Epithelial cell of esophagus (primary cell): Measurements from ENCODE around the gene SPRN.
"Not testable (repeated sequence)": the region's sequence is repeated elsewhere in the genome, so short reads cannot be mapped to it uniquely, and the experiment has no call there.

Source experiments
- DNase-seq: peaks from one replicate; pipeline ENCODE4 v3.0.0; 2010; ENCODE audit warnings: low read depth
- H3K4me3 ChIP-seq: 2 replicates; pipeline ENCODE4 v1.5.1; 2011; ENCODE audit warnings: mild to moderate bottlenecking, low read length, control low read depth
- TF ChIP-seq, protein P1 (sequence below): IDR thresholded peaks from 2 replicates; pipeline ENCODE4 v1.5.1; 2011; ENCODE audit warnings: low read depth, mild to moderate bottlenecking, low read length, control low read depth, inconsistent platforms; ENCODE audit not compliant: insufficient read depth; ENCODE audit errors: missing control alignments

The SPRN gene

GRCh38 chr10:133438711-133439273 lies 14.4 kb upstream of the SPRN start:
- no peak overlapping the region for H3K4me3 ChIP-seq
- TF ChIP-seq, protein P1, sequence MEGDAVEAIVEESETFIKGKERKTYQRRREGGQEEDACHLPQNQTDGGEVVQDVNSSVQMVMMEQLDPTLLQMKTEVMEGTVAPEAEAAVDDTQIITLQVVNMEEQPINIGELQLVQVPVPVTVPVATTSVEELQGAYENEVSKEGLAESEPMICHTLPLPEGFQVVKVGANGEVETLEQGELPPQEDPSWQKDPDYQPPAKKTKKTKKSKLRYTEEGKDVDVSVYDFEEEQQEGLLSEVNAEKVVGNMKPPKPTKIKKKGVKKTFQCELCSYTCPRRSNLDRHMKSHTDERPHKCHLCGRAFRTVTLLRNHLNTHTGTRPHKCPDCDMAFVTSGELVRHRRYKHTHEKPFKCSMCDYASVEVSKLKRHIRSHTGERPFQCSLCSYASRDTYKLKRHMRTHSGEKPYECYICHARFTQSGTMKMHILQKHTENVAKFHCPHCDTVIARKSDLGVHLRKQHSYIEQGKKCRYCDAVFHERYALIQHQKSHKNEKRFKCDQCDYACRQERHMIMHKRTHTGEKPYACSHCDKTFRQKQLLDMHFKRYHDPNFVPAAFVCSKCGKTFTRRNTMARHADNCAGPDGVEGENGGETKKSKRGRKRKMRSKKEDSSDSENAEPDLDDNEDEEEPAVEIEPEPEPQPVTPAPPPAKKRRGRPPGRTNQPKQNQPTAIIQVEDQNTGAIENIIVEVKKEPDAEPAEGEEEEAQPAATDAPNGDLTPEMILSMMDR, result no peak
- no peak for DNase-seq

DNA sequence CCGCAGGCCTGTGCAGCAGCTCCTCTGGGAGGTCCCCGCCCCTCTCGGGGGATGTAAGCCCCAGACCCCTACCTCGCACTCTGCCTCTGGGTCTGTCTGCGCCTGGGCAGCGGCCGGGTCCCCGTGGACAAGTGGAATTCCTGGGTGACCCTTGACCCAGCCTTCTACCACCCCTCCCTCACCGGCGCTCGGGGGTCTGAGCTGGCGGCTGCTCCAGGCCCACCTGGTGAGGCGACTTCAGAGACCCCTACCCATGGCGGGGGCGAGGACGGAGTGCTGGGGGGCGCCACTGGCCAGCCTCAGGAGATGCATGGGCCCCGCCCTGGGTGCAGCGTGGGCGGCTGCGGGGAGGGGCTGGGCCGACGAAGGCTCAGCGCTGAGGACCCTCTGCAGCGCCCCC lies 8.4 kb upstream of the SPRN start:
- H3K4me3 ChIP-seq, DNase-seq: not testable (repeated sequence)

DNA sequence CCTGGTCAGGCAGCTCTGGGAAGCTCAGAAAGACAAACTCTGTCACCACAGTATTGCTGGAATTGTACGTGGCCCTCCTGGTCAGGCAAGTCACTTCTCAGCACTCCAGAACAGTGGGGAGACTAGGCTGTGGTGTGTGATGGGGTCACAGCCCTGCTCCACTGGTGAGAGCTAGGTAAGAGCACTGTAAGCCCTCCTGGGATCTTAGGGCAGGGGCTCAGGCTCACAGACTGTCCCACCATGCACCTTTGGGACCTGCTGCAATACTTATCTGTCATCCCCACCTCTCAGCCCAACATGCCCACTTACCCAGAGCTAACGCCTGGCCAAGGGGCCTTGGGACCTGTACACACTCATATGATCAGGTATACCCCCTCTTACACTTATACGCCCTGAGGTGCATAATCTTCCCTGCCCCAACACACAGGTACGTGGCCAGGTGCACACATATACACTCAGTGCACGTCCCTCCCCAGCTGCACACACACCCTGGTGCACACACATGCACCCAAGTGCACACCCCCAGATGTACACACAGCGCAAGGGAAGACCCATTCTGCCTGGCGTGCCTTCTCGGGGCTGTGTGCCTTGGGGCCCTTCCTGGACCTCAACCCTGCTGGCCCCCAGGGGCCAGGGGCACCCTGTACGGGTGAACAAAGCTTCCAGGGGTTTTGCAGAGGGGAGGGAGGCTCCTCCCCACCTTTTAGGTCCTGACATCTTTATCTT lies 7.6 kb upstream of the SPRN start:
- H3K4me3 ChIP-seq, DNase-seq: not testable (repeated sequence)

- not testable (repeated sequence) for H3K4me3 ChIP-seq
- peak; percentile 39 for DNase-seq
These were observed 5.1 kb upstream of the SPRN start for GRCh38 chr10:133429571-133429970.

DNA sequence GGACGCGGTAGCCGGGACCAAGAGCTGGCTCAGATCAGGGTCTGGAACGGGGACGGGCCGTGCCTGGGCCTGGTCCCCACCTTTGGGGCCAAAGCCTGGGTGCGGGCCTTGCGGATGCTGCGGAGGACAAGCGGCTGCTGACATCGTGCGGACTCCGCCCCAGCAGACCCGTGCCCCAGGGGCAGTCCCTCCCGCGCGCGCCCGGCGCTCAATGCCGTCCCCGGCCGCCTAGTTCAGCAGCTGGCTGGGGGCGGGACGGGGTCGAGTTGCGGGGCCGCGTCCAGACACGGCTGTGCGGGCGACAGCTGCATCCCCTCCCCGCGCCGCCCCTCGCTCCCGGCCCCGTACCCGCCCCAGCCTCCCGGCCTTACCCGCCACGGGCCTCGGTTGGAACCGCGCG lies 323 bp downstream of the SPRN start:
- DNase-seq, result not testable (repeated sequence)

DNA sequence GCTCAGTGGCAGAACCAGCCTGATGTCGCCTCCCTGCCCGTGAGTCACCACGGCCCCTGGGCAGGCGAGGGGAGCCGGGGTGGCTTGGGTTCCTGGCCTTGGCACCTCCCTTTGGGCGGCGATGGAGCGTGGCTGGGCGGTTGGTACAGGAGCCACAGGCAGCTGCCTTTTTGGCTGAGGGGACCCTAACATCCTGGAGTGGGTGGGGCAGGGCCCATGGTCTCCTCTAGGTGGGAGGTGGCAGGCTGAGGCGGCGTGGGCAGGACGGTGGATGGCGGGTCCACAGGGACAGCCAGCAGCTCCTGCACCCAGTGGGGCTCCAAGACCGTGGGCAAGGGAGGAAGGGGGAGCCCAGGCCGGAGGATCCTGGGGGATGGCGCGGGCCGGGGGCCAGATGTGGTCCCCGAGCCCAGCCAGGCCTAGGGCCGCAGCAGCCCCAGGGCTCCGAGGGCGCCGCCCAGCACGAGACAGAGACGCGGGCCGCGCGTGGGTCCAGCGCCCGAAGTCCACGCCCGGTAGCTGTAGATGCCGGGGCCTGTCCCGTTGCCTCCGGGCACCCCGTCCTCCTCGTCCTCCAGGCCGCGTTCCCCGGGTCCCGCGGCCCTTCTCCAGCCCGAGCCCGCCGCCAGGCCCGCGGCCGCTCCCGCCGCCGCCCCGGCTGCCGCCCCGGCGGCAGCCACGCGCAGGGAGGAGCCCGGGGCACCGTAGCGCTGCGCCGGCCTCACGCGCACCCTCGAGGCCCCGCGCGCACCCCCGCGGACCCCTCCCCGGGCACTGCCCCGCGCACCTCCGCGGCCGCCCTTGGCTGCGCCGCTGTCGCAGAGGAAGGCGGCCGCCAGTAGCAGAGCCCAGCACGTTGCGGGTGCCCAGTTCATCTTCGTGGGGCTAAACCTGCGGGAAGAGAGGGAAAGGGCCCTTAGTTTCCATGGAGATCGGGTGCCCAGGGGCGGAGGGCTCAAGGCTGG lies 1.3 kb downstream of the SPRN start:
- no peak overlapping the region for H3K4me3 ChIP-seq
- TF ChIP-seq, protein P1, result no peak
- DNase-seq, result no peak

More for the DNA sequence above, 323 bp downstream of the SPRN start:
- not testable (repeated sequence) for H3K4me3 ChIP-seq

DNA sequence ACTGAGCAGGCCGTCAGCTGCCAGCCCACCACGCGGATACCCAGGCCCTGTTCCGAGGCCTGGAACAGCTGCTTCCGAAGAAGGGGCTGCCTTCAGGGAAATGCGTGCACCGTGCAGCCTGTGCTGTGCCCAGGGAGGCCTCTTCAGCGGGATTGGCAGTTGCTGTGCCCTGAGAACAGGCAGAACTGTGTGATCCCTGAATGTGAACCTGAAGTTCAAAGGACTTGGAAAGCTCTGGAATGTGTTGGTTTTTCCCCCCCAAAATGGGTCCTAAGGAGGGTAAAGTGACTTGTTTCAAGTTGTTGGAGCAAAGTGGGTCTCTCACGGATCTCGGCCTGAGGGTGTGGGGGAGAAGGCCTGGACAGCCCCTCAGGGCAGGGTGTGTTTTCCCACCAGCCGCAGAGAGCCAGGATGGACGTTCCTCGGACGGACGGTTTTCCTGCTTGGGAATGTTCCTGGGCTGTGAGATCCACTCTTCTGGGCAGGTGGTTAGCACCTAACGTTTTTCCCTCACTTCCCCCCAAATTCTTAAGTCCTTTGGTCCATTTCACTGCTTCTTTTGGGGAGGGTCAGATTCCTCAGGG lies 2.1 kb downstream of the SPRN start:
- H3K4me3 ChIP-seq, result no peak overlapping the region
- DNase-seq, result no peak
- TF ChIP-seq, protein P1, result no peak

GRCh38 chr10:133421336-133422222 lies 2.8 kb downstream of the SPRN start:
- TF ChIP-seq, protein P1, result no peak
- no peak for DNase-seq
- H3K4me3 ChIP-seq, result no peak overlapping the region
